Hepatocyte (in vitro differentiated cells): ENCODE measurements around the gene MON1A. TPM values are rescaled to one million over a fixed set of nuclear protein-coding genes. Genes with fewer than 3 reads are reported as not detected.

ENCODE experiments used
- DNase-seq: peaks from one replicate; pipeline ENCODE4 v3.0.0-alpha.2; 2016; ENCODE audit warnings: low spot score
- H2AFZ ChIP-seq: fragments of 200-600 bp; sonication (generic); 2 replicates; pipeline ENCODE4 v1.6.0; 2016; ENCODE audit warnings: antibody characterized with exemption, mild to moderate bottlenecking
- H3K27ac ChIP-seq: fragments of 200-600 bp; sonication (generic); 2 replicates; pipeline ENCODE4 v1.5.1; 2016; ENCODE audit warnings: mild to moderate bottlenecking
- H3K27me3 ChIP-seq: fragments of 200-600 bp; sonication (generic); 2 replicates; pipeline ENCODE4 v1.6.1; 2016
- H3K36me3 ChIP-seq: fragments of 200-600 bp; sonication (generic); replicated peaks from 2 replicates; pipeline ENCODE4 v1.5.1; 2016; ENCODE audit warnings: low read depth; ENCODE audit not compliant: insufficient read depth
- H3K4me1 ChIP-seq: fragments of 200-600 bp; sonication (generic); 2 replicates; pipeline ENCODE4 v1.5.1; 2016; ENCODE audit warnings: mild to moderate bottlenecking, moderate library complexity; ENCODE audit not compliant: insufficient read depth
- H3K4me2 ChIP-seq: fragments of 200-600 bp; sonication (generic); 2 replicates; pipeline ENCODE4 v1.6.0; 2016
- H3K4me3 ChIP-seq: fragments of 200-600 bp; sonication (generic); 2 replicates; pipeline ENCODE4 v1.5.1; 2016; ENCODE audit warnings: mild to moderate bottlenecking
- H3K79me2 ChIP-seq: fragments of 200-600 bp; sonication (generic); 2 replicates; pipeline ENCODE4 v1.6.0; 2017; ENCODE audit warnings: mild to moderate bottlenecking
- H3K9me2 ChIP-seq: fragments of 200-600 bp; sonication (generic); replicated peaks from 2 replicates; pipeline ENCODE4 v1.6.0; 2017; ENCODE audit warnings: mild to moderate bottlenecking; ENCODE audit not compliant: insufficient read depth
- H3K9me3 ChIP-seq: fragments of 200-600 bp; sonication (generic); 2 replicates; pipeline ENCODE4 v1.5.1; 2016; ENCODE audit warnings: low read depth, mild to moderate bottlenecking
- H4K20me1 ChIP-seq: fragments of 200-600 bp; sonication (generic); 2 replicates; pipeline ENCODE4 v1.6.0; 2016; ENCODE audit warnings: mild to moderate bottlenecking; ENCODE audit not compliant: insufficient read depth, poor library complexity, severe bottlenecking
- CTCF ChIP-seq: fragments of 200-600 bp; sonication (generic); IDR thresholded peaks from 2 replicates; pipeline ENCODE4 v1.5.1; 2016; ENCODE audit warnings: antibody characterized with exemption, mild to moderate bottlenecking; ENCODE audit not compliant: poor library complexity
- EZH2 ChIP-seq: fragments of 200-600 bp; sonication (generic); IDR thresholded peaks from 2 replicates; pipeline ENCODE4 v1.6.1; 2016; ENCODE audit warnings: antibody characterized with exemption, mild to moderate bottlenecking, borderline replicate concordance
- EZH2phosphoT487 ChIP-seq: fragments of 200-600 bp; sonication (generic); IDR thresholded peaks from one replicate; pipeline ENCODE4 v1.6.1; 2018; ENCODE audit warnings: antibody characterized with exemption, mild to moderate bottlenecking, low read depth, moderate library complexity; ENCODE audit not compliant: unreplicated experiment, severe bottlenecking
- WGBS: methylation state at CpG from one replicate; pipeline ENCODE4 v1.1.6; 2016; ENCODE audit warnings: low lambda C conversion rate; ENCODE audit errors: missing lambda C conversion rate; 5-methylcytosine and 5-hydroxymethylcytosine counted together
- polyA plus RNA-seq: library from polyadenylated mRNA; unstranded; fragments of >200 nt; fragmentation: Nextera tagmentation; extraction: Ambion mirVana; gene quantifications from 2 replicates; pipeline ENCODE4 v1.2.1, GENCODE V29; 2016
- total RNA-seq: library from RNA; depleted of rRNA; stranded (reverse); fragments of >200 nt; gene quantifications from 2 replicates; pipeline ENCODE4 v1.2.3, GENCODE V29; 2014

Gene MON1A
- total and polyA plus RNA-seq, 2 experiments from 2014 or later: 9.5 to 10.7 TPM

- no peaks in the 10 kb centered on the region for H4K20me1 ChIP-seq
- H3K4me1 ChIP-seq: no peaks in the 10 kb centered on the region
- H3K9me2 ChIP-seq: no peaks in the 10 kb centered on the region
- H3K4me2 ChIP-seq: no peak overlapping the region
- H3K4me3 ChIP-seq: no peak overlapping the region
- no peak for DNase-seq
- H3K9me3 ChIP-seq: no peaks in the 10 kb centered on the region
- H3K79me2 ChIP-seq: no peaks in the 10 kb centered on the region
- no peaks in the 10 kb centered on the region for H3K36me3 ChIP-seq
- no peak overlapping the region for H3K27ac ChIP-seq
- no peak overlapping the region for H2AFZ ChIP-seq
- no peaks in the 10 kb centered on the region for H3K27me3 ChIP-seq
- 83% methylated on average over 10 of the region's 10 CpGs for WGBS
- TF ChIP-seq EZH2 (no peak), CTCF (no peak), EZH2phosphoT487 (no peak)
Observed at GRCh38 chr3:49889296-49889695, 40.3 kb downstream of the MON1A start.

- Histone ChIP-seq H3K4me2 (no peak overlapping the region), H3K4me3 (no peak overlapping the region), H3K36me3 (no peaks in the 10 kb centered on the region), H4K20me1 (no peaks in the 10 kb centered on the region), H2AFZ (no peak overlapping the region), H3K79me2 (no peaks in the 10 kb centered on the region), H3K27me3 (no peaks in the 10 kb centered on the region), H3K9me3 (no peaks in the 10 kb centered on the region), H3K27ac (no peak overlapping the region), H3K9me2 (no peaks in the 10 kb centered on the region), H3K4me1 (no peaks in the 10 kb centered on the region)
- no peak for TF ChIP-seq CTCF
- no peak for TF ChIP-seq EZH2phosphoT487
- TF ChIP-seq EZH2: no peak
- no peak for DNase-seq
Observed at GRCh38 chr3:49886922-49887265, 42.7 kb downstream of the MON1A start.

- H3K27ac ChIP-seq: no peak overlapping the region
- DNase-seq: no peak
- 71% methylated on average over 4 of the region's 4 CpGs for WGBS
- no peaks in the 10 kb centered on the region for H3K27me3 ChIP-seq
- H3K36me3 ChIP-seq: no peaks in the 10 kb centered on the region
- H3K9me3 ChIP-seq: no peaks in the 10 kb centered on the region
- TF ChIP-seq CTCF (no peak), EZH2 (no peak), EZH2phosphoT487 (no peak)
- no peaks in the 10 kb centered on the region for H4K20me1 ChIP-seq
- no peak overlapping the region for H2AFZ ChIP-seq
- no peaks in the 10 kb centered on the region for H3K9me2 ChIP-seq
- no peak overlapping the region for H3K4me2 ChIP-seq
- H3K4me1 ChIP-seq: peaks cover 10% of the 10 kb centered on the region
- H3K79me2 ChIP-seq: no peaks in the 10 kb centered on the region
- H3K4me3 ChIP-seq: no peak overlapping the region
Observed at GRCh38 chr3:49883998-49884397, 45.6 kb downstream of the MON1A start.

- TF ChIP-seq EZH2phosphoT487: no peak
- TF ChIP-seq CTCF: no peak
- TF ChIP-seq EZH2: no peak
- H4K20me1 ChIP-seq: no peaks in the 10 kb centered on the region
- H3K9me3 ChIP-seq: no peaks in the 10 kb centered on the region
- no peak overlapping the region for H3K4me3 ChIP-seq
- 61% methylated on average over 6 of the region's 6 CpGs for whole genome bisulfite sequencing
- no peaks in the 10 kb centered on the region for H3K79me2 ChIP-seq
- no peaks in the 10 kb centered on the region for H3K9me2 ChIP-seq
- no peak overlapping the region for H3K27ac ChIP-seq
- H3K4me1 ChIP-seq: peaks cover 10% of the 10 kb centered on the region
- no peak for DNase-seq
- H3K4me2 ChIP-seq: no peak overlapping the region
- H3K36me3 ChIP-seq: no peaks in the 10 kb centered on the region
- H2AFZ ChIP-seq: no peak overlapping the region
- H3K27me3 ChIP-seq: no peaks in the 10 kb centered on the region
Observed at GRCh38 chr3:49882166-49882565, 47.4 kb downstream of the MON1A start.
